HEK293 (cell line): Measurements from ENCODE around the gene ALDH16A1.

Experiments used
- GFI1B ChIP-seq: fragments of 450-650 bp; formaldehyde crosslinking; IDR thresholded peaks from 2 replicates; pipeline ENCODE4 v1.5.1; 2016; ENCODE audit warnings: missing biosample characterization, missing genetic modification characterization
- GLI2 ChIP-seq: fragments of 450-650 bp; formaldehyde crosslinking; IDR thresholded peaks from 2 replicates; pipeline ENCODE4; 2017; ENCODE audit warnings: missing biosample characterization, missing genetic modification characterization, low read depth, borderline replicate concordance
- GLI4 ChIP-seq: fragments of 450-650 bp; formaldehyde crosslinking; IDR thresholded peaks from 2 replicates; pipeline ENCODE4 v1.5.1; 2016; ENCODE audit warnings: missing biosample characterization, missing genetic modification characterization
- HOXA7 ChIP-seq: sonication (generic); formaldehyde crosslinking; IDR thresholded peaks from 2 replicates; pipeline ENCODE4 v1.8.1; 2022; ENCODE audit warnings: missing genetic modification reagents, borderline replicate concordance
- OSR2 ChIP-seq: fragments of 450-650 bp; formaldehyde crosslinking; IDR thresholded peaks from 2 replicates; pipeline ENCODE4 v1.5.1; 2016; ENCODE audit warnings: missing biosample characterization, missing genetic modification characterization
- SALL2 ChIP-seq: fragments of 450-650 bp; formaldehyde crosslinking; IDR thresholded peaks from 2 replicates; pipeline ENCODE4 v1.5.0; 2017; ENCODE audit warnings: missing biosample characterization, mild to moderate bottlenecking, missing genetic modification characterization, borderline replicate concordance
- ZBTB48 ChIP-seq: fragments of 450-650 bp; formaldehyde crosslinking; IDR thresholded peaks from 2 replicates; pipeline ENCODE4 v1.5.1; 2016; ENCODE audit warnings: missing biosample characterization, missing genetic modification characterization
- ZFP41 ChIP-seq: fragments of 450-650 bp; formaldehyde crosslinking; IDR thresholded peaks from 2 replicates; pipeline ENCODE4 v1.5.1; 2016; ENCODE audit warnings: missing biosample characterization, missing genetic modification characterization, borderline replicate concordance
- ZNF184 ChIP-seq: fragments of 450-650 bp; IDR thresholded peaks from 2 replicates; pipeline ENCODE4 v1.5.1; 2018; ENCODE audit warnings: missing biosample characterization, mild to moderate bottlenecking, missing genetic modification characterization
- ZNF239 ChIP-seq: fragments of 450-650 bp; formaldehyde crosslinking; IDR thresholded peaks from 2 replicates; pipeline ENCODE4 v1.5.1; 2016; ENCODE audit warnings: missing biosample characterization, missing genetic modification characterization
- ZNF24 ChIP-seq: fragments of 450-650 bp; formaldehyde crosslinking; IDR thresholded peaks from 2 replicates; pipeline ENCODE4 v1.5.1; 2016; ENCODE audit warnings: missing biosample characterization, missing genetic modification characterization
- ZNF248 ChIP-seq: fragments of 450-650 bp; formaldehyde crosslinking; IDR thresholded peaks from 2 replicates; pipeline ENCODE4 v1.5.1; 2017; ENCODE audit warnings: missing biosample characterization, missing genetic modification characterization
- ZNF266 ChIP-seq: fragments of 450-650 bp; formaldehyde crosslinking; IDR thresholded peaks from 2 replicates; pipeline ENCODE4 v1.5.1; 2016; ENCODE audit warnings: missing biosample characterization, missing genetic modification characterization, low read depth
- ZNF311 ChIP-seq: fragments of 450-650 bp; formaldehyde crosslinking; IDR thresholded peaks from 2 replicates; pipeline ENCODE4 v1.5.1; 2017; ENCODE audit warnings: missing biosample characterization, missing genetic modification characterization, borderline replicate concordance
- ZNF335 ChIP-seq: fragments of 450-650 bp; formaldehyde crosslinking; conservative IDR thresholded peaks from 2 replicates; pipeline ENCODE4 v1.5.1; 2016; ENCODE audit warnings: missing biosample characterization, missing genetic modification characterization
- ZNF37A ChIP-seq: fragments of 450-650 bp; IDR thresholded peaks from 2 replicates; pipeline ENCODE4 v1.5.1; 2018; ENCODE audit warnings: missing biosample characterization, missing genetic modification characterization
- ZNF394 ChIP-seq: fragments of 450-650 bp; formaldehyde crosslinking; IDR thresholded peaks from 2 replicates; pipeline ENCODE4 v1.5.1; 2016; ENCODE audit warnings: missing biosample characterization, missing genetic modification characterization, mild to moderate bottlenecking, moderate library complexity, borderline replicate concordance
- ZNF48 ChIP-seq: fragments of 450-650 bp; formaldehyde crosslinking; IDR thresholded peaks from 2 replicates; pipeline ENCODE4 v1.5.1; 2016; ENCODE audit warnings: missing biosample characterization, missing genetic modification characterization
- ZNF501 ChIP-seq: fragments of 450-650 bp; formaldehyde crosslinking; IDR thresholded peaks from 2 replicates; pipeline ENCODE4 v1.5.1; 2016; ENCODE audit warnings: missing biosample characterization, missing genetic modification characterization
- ZNF530 ChIP-seq: fragments of 450-650 bp; formaldehyde crosslinking; IDR thresholded peaks from 2 replicates; pipeline ENCODE4 v1.5.1; 2016; ENCODE audit warnings: low read depth, missing biosample characterization, missing genetic modification characterization
- ZNF544 ChIP-seq: fragments of 450-650 bp; formaldehyde crosslinking; IDR thresholded peaks from 2 replicates; pipeline ENCODE4 v1.5.0; 2017; ENCODE audit warnings: missing biosample characterization, missing genetic modification characterization
- ZNF548 ChIP-seq: fragments of 450-650 bp; formaldehyde crosslinking; IDR thresholded peaks from 2 replicates; pipeline ENCODE4 v1.5.1; 2016; ENCODE audit warnings: missing biosample characterization, missing genetic modification characterization
- ZNF555 ChIP-seq: fragments of 450-650 bp; formaldehyde crosslinking; conservative IDR thresholded peaks from 2 replicates; pipeline ENCODE4 v1.5.1; 2017; ENCODE audit warnings: missing biosample characterization, mild to moderate bottlenecking, missing genetic modification characterization, inconsistent platforms
- ZNF558 ChIP-seq: fragments of 450-650 bp; formaldehyde crosslinking; IDR thresholded peaks from 2 replicates; pipeline ENCODE4 v1.5.1; 2016; ENCODE audit warnings: missing biosample characterization, missing genetic modification characterization
- ZNF585B ChIP-seq: fragments of 450-650 bp; formaldehyde crosslinking; IDR thresholded peaks from 2 replicates; pipeline ENCODE4 v1.5.1; 2016; ENCODE audit warnings: missing biosample characterization, missing genetic modification characterization
- ZNF629 ChIP-seq: fragments of 450-650 bp; formaldehyde crosslinking; IDR thresholded peaks from 2 replicates; pipeline ENCODE4 v1.5.1; 2017; ENCODE audit warnings: missing biosample characterization, missing genetic modification characterization
- ZNF701 ChIP-seq: fragments of 450-650 bp; formaldehyde crosslinking; IDR thresholded peaks from 2 replicates; pipeline ENCODE4 v1.5.1; 2016; ENCODE audit warnings: missing biosample characterization, missing genetic modification characterization
- ZNF707 ChIP-seq: fragments of 450-650 bp; formaldehyde crosslinking; IDR thresholded peaks from 2 replicates; pipeline ENCODE4 v1.5.1; 2016; ENCODE audit warnings: missing biosample characterization, missing genetic modification characterization
- ZNF747 ChIP-seq: fragments of 450-650 bp; formaldehyde crosslinking; IDR thresholded peaks from 2 replicates; pipeline ENCODE4 v1.5.1; 2016; ENCODE audit warnings: missing biosample characterization, missing genetic modification characterization
- ZNF76 ChIP-seq: fragments of 450-650 bp; formaldehyde crosslinking; IDR thresholded peaks from 2 replicates; pipeline ENCODE4; 2016; ENCODE audit warnings: low read depth, missing biosample characterization, missing genetic modification characterization, borderline replicate concordance
- ZNF830 ChIP-seq: fragments of 450-650 bp; IDR thresholded peaks from 2 replicates; pipeline ENCODE4 v1.5.0; 2018; ENCODE audit warnings: missing biosample characterization, missing genetic modification characterization, low read depth, mild to moderate bottlenecking, moderate library complexity
- ZSCAN23 ChIP-seq: fragments of 450-650 bp; formaldehyde crosslinking; IDR thresholded peaks from 2 replicates; pipeline ENCODE4 v1.5.1; 2016; ENCODE audit warnings: missing biosample characterization, missing genetic modification characterization
- TF ChIP-seq, protein P1 (sequence below): fragments of 450-650 bp; formaldehyde crosslinking; optimal IDR thresholded peaks from 2 replicates; pipeline ENCODE3; 2016; ENCODE audit warnings: missing biosample characterization, mild to moderate bottlenecking, missing genetic modification characterization
- TF ChIP-seq, protein P2 (sequence below): fragments of 450-650 bp; formaldehyde crosslinking; IDR thresholded peaks from 2 replicates; pipeline ENCODE4 v1.5.1; 2016; ENCODE audit warnings: missing biosample characterization, missing genetic modification characterization
- TF ChIP-seq, protein P3 (sequence below): fragments of 450-650 bp; formaldehyde crosslinking; IDR thresholded peaks from 2 replicates; pipeline ENCODE4 v1.5.1; 2016; ENCODE audit warnings: missing biosample characterization, missing genetic modification characterization
- TF ChIP-seq, protein P4 (sequence below): sonication (generic); formaldehyde crosslinking; IDR thresholded peaks from 2 replicates; pipeline ENCODE4 v1.8.1; 2022; ENCODE audit warnings: mild to moderate bottlenecking, moderate library complexity, missing genetic modification reagents

The ALDH16A1 gene

DNA sequence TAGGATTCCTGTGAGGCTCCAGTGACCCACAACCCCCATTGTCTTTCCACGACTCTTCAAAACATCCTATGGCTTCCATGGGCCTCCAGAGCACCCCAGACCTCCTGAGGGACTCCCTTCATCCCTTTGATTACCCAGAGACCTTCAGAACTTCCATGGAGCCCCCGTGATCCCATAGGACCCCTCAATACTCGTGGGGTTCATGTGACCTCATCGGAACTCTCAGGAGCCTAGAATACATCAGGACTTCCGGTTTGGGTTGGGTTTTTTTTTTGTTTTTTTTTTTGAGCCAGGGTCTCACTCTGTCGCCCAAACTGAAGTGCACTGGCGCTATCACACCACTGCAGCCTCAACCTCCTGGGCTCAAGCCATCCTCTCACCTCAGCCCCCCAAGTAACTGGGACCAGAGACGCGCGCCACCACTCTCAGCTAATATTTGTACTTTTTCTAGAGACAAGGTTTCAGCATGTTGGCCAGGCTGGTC, 774 bp downstream of the ALDH16A1 start (continued):
- TF ChIP-seq, protein P1, sequence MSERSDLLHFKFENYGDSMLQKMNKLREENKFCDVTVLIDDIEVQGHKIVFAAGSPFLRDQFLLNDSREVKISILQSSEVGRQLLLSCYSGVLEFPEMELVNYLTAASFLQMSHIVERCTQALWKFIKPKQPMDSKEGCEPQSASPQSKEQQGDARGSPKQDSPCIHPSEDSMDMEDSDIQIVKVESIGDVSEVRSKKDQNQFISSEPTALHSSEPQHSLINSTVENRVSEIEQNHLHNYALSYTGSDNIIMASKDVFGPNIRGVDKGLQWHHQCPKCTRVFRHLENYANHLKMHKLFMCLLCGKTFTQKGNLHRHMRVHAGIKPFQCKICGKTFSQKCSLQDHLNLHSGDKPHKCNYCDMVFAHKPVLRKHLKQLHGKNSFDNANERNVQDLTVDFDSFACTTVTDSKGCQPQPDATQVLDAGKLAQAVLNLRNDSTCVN (tag by site-specific recombination) = no peak
- no peak for TF ChIP-seq GLI2 (tag by site-specific recombination)
- no peak for TF ChIP-seq ZNF248 (tag by site-specific recombination)
- TF ChIP-seq GLI4 (tag by site-specific recombination) = no peak
- TF ChIP-seq, protein P2, sequence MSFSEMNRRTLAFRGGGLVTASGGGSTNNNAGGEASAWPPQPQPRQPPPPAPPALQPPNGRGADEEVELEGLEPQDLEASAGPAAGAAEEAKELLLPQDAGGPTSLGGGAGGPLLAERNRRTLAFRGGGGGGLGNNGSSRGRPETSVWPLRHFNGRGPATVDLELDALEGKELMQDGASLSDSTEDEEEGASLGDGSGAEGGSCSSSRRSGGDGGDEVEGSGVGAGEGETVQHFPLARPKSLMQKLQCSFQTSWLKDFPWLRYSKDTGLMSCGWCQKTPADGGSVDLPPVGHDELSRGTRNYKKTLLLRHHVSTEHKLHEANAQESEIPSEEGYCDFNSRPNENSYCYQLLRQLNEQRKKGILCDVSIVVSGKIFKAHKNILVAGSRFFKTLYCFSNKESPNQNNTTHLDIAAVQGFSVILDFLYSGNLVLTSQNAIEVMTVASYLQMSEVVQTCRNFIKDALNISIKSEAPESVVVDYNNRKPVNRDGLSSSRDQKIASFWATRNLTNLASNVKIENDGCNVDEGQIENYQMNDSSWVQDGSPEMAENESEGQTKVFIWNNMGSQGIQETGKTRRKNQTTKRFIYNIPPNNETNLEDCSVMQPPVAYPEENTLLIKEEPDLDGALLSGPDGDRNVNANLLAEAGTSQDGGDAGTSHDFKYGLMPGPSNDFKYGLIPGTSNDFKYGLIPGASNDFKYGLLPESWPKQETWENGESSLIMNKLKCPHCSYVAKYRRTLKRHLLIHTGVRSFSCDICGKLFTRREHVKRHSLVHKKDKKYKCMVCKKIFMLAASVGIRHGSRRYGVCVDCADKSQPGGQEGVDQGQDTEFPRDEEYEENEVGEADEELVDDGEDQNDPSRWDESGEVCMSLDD = no peak
- no peak for TF ChIP-seq GFI1B (tag by site-specific recombination)
- no peak for TF ChIP-seq HOXA7 (CRISPR knock-in tag)
- TF ChIP-seq, protein P3, sequence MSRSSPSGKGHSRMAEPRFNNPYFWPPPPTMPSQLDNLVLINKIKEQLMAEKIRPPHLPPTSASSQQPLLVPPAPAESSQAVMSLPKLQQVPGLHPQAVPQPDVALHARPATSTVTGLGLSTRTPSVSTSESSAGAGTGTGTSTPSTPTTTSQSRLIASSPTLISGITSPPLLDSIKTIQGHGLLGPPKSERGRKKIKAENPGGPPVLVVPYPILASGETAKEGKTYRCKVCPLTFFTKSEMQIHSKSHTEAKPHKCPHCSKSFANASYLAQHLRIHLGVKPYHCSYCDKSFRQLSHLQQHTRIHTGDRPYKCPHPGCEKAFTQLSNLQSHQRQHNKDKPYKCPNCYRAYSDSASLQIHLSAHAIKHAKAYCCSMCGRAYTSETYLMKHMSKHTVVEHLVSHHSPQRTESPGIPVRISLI = peak; percentile 94
- no peak for TF ChIP-seq SALL2 (tag by site-specific recombination)
- TF ChIP-seq ZNF747 (tag by site-specific recombination) = no peak
- no peak for TF ChIP-seq ZFP41 (tag by site-specific recombination)
- TF ChIP-seq ZNF394 (tag by site-specific recombination) = peak; percentile 1; the same call in 1 of the 2 replicates
- TF ChIP-seq ZNF311 = no peak
- no peak for TF ChIP-seq ZNF544 (tag by site-specific recombination)
- TF ChIP-seq ZNF830 (tag by site-specific recombination) = no peak
- TF ChIP-seq ZNF239 (tag by site-specific recombination) = no peak
- peak; percentile 91 for TF ChIP-seq ZNF76 (tag by site-specific recombination)
- TF ChIP-seq ZNF707 (tag by site-specific recombination) = no peak
- TF ChIP-seq ZNF548 (tag by site-specific recombination) = no peak
- TF ChIP-seq ZNF629 (tag by site-specific recombination) = peak; percentile 44; the same call in 1 of the 2 replicates
- peak; percentile 7; the same call in 1 of the 2 replicates for TF ChIP-seq ZBTB48
- TF ChIP-seq OSR2 (tag by site-specific recombination) = no peak
- TF ChIP-seq ZSCAN23 (tag by site-specific recombination) = no peak
- no peak for TF ChIP-seq ZNF24 (tag by site-specific recombination)
- TF ChIP-seq, protein P4, sequence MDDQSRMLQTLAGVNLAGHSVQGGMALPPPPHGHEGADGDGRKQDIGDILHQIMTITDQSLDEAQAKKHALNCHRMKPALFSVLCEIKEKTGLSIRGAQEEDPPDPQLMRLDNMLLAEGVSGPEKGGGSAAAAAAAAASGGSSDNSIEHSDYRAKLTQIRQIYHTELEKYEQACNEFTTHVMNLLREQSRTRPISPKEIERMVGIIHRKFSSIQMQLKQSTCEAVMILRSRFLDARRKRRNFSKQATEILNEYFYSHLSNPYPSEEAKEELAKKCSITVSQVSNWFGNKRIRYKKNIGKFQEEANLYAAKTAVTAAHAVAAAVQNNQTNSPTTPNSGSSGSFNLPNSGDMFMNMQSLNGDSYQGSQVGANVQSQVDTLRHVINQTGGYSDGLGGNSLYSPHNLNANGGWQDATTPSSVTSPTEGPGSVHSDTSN (CRISPR knock-in tag) = no peak
- TF ChIP-seq ZNF555 (tag by site-specific recombination) = no peak
- TF ChIP-seq ZNF501 (tag by site-specific recombination) = no peak; the same call in 1 of the 2 replicates
- no peak for TF ChIP-seq ZNF701
- TF ChIP-seq ZNF585B (tag by site-specific recombination) = no peak
- no peak for TF ChIP-seq ZNF266 (tag by site-specific recombination)
- no peak for TF ChIP-seq ZNF37A
- TF ChIP-seq ZNF558 (tag by site-specific recombination) = 0 out of 2 replicates have a peak, but pooled peaks have one; percentile 42
- TF ChIP-seq ZNF48 = no peak
- TF ChIP-seq ZNF530 (tag by site-specific recombination) = no peak; the same call in 1 of the 2 replicates
- no peak for TF ChIP-seq ZNF335 (tag by site-specific recombination)
- TF ChIP-seq ZNF184 (tag by site-specific recombination) = no peak
